Measurements from ENCODE around the gene IMMP2L. TPM values are rescaled to one million over a fixed set of nuclear protein-coding genes. Genes with fewer than 3 reads are reported as not detected.

IMMP2L gene
- total RNA-seq, 1 donor, result 8.2 TPM

GRCh38 chr7:111183321-111183720, 379.0 kb downstream of the IMMP2L start:
- DNase-seq (ENCODE audit: low read depth), result no peak
- no peak for TF ChIP-seq CTCF (IDR thresholded peaks at IDR 0.05; ENCODE audit: insufficient read depth, low read depth, low read length)
- H3K4me3 ChIP-seq (ENCODE audit: low read depth, low read length), result no peak overlapping the region

GRCh38 chr7:111180338-111180737, 382.0 kb downstream of the IMMP2L start:
- DNase-seq (ENCODE audit: low read depth), result no peak
- TF ChIP-seq CTCF (IDR thresholded peaks at IDR 0.05; ENCODE audit: insufficient read depth, low read depth, low read length), result no peak

GRCh38 chr7:111175908-111176441, 386.3 kb downstream of the IMMP2L start:
- no peak for TF ChIP-seq CTCF (IDR thresholded peaks at IDR 0.05; ENCODE audit: insufficient read depth, low read depth, low read length)
- H3K4me3 ChIP-seq (ENCODE audit: low read depth, low read length), result no peak overlapping the region

More at GRCh38 chr7:111180338-111180737, 382.0 kb downstream of the IMMP2L start:
- no peak overlapping the region for H3K4me3 ChIP-seq (ENCODE audit: low read depth, low read length)

GRCh38 chr7:111174510-111174909, 387.8 kb downstream of the IMMP2L start:
- no peak for DNase-seq (ENCODE audit: low read depth)
- no peak overlapping the region for H3K4me3 ChIP-seq (ENCODE audit: low read depth, low read length)
- no peak for TF ChIP-seq CTCF (IDR thresholded peaks at IDR 0.05; ENCODE audit: insufficient read depth, low read depth, low read length)

More at GRCh38 chr7:111175908-111176441, 386.3 kb downstream of the IMMP2L start:
- DNase-seq (ENCODE audit: low read depth), result no peak

GRCh38 chr7:111173990-111174389, 388.3 kb downstream of the IMMP2L start:
- TF ChIP-seq CTCF (IDR thresholded peaks at IDR 0.05; ENCODE audit: insufficient read depth, low read depth, low read length), result no peak
- DNase-seq (ENCODE audit: low read depth), result no peak
- no peak overlapping the region for H3K4me3 ChIP-seq (ENCODE audit: low read depth, low read length)

GRCh38 chr7:111173528-111173927, 388.8 kb downstream of the IMMP2L start:
- no peak for TF ChIP-seq CTCF (IDR thresholded peaks at IDR 0.05; ENCODE audit: insufficient read depth, low read depth, low read length)
- DNase-seq (ENCODE audit: low read depth), result no peak
- H3K4me3 ChIP-seq (ENCODE audit: low read depth, low read length), result no peak overlapping the region

Measured in fibroblast of villous mesenchyme (primary cell).